ENCODE measurements around the gene NDC80. TPM values are rescaled to one million over a fixed set of nuclear protein-coding genes. Genes with fewer than 3 reads are reported as not detected.
A peak's percentile ranks its signal among the peaks of the same experiment; 100 is the strongest.

Gene NDC80
- total and polyA plus RNA-seq, 9 of the 15 experiments (the other 6 are each of a cell fraction or from before 2014, with no cell fraction given), result 65.2 to 97.9 (median 83.3) TPM

- TF ChIP-seq ZBTB7A (IDR thresholded peaks at IDR 0.05; ENCODE audit: borderline replicate concordance, control insufficient read depth, low read depth, low read length) (no peak), ATF1 (CRISPR knock-in tag; IDR thresholded peaks at IDR 0.05) (no peak), ATF1 (tag; IDR thresholded peaks at IDR 0.05) (no peak), MED1 (CRISPR knock-in tag; IDR thresholded peaks at IDR 0.05; ENCODE audit: borderline replicate concordance) (peak; percentile 96; the same call in 1 of the 2 replicates), FIP1L1 (IDR thresholded peaks at IDR 0.05; ENCODE audit: low read depth, low read length, poor library complexity, severe bottlenecking) (peak; percentile 4), HMGN3 (IDR thresholded peaks at IDR 0.05; ENCODE audit: borderline replicate concordance, extremely low read depth, insufficient read length, low read depth, low read length) (no peak), HSF4 (CRISPR knock-in tag; IDR thresholded peaks at IDR 0.05; ENCODE audit: borderline replicate concordance) (peak; percentile 42; the same call in 1 of the 2 replicates), HMBOX1 (IDR thresholded peaks at IDR 0.05) (no peak), ELK1 (CRISPR knock-in tag; IDR thresholded peaks at IDR 0.05) (no peak), ASH1L (IDR thresholded peaks at IDR 0.05; ENCODE audit: borderline replicate concordance, low read depth, partially characterized antibody) (no peak), NFE2L1 (tag; IDR thresholded peaks at IDR 0.05; ENCODE audit: borderline replicate concordance, low read depth) (no peak), MEF2D (tag; conservative IDR thresholded peaks at IDR 0.05; ENCODE audit: low read depth) (no peak), ZKSCAN3 (CRISPR knock-in tag; IDR thresholded peaks at IDR 0.05) (no peak), ESRRA (IDR thresholded peaks at IDR 0.05; ENCODE audit: borderline replicate concordance, low read depth) (no peak), POLR2AphosphoS5 (IDR thresholded peaks at IDR 0.05; ENCODE audit: control insufficient read depth, insufficient read depth, low read depth, low read length) (no peak), HNRNPUL1 (IDR thresholded peaks at IDR 0.05; ENCODE audit: low read length) (no peak), RBM34 (IDR thresholded peaks at IDR 0.05; ENCODE audit: borderline replicate concordance, insufficient read depth, low read length) (no peak)
- TF ChIP-seq, protein P1, sequence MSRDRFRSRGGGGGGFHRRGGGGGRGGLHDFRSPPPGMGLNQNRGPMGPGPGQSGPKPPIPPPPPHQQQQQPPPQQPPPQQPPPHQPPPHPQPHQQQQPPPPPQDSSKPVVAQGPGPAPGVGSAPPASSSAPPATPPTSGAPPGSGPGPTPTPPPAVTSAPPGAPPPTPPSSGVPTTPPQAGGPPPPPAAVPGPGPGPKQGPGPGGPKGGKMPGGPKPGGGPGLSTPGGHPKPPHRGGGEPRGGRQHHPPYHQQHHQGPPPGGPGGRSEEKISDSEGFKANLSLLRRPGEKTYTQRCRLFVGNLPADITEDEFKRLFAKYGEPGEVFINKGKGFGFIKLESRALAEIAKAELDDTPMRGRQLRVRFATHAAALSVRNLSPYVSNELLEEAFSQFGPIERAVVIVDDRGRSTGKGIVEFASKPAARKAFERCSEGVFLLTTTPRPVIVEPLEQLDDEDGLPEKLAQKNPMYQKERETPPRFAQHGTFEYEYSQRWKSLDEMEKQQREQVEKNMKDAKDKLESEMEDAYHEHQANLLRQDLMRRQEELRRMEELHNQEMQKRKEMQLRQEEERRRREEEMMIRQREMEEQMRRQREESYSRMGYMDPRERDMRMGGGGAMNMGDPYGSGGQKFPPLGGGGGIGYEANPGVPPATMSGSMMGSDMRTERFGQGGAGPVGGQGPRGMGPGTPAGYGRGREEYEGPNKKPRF (IDR thresholded peaks at IDR 0.05; ENCODE audit: low read depth, low read length), result no peak
- TF ChIP-seq, protein P2, sequence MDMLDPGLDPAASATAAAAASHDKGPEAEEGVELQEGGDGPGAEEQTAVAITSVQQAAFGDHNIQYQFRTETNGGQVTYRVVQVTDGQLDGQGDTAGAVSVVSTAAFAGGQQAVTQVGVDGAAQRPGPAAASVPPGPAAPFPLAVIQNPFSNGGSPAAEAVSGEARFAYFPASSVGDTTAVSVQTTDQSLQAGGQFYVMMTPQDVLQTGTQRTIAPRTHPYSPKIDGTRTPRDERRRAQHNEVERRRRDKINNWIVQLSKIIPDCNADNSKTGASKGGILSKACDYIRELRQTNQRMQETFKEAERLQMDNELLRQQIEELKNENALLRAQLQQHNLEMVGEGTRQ (CRISPR knock-in tag; IDR thresholded peaks at IDR 0.05), result no peak
- TF ChIP-seq, protein P3, sequence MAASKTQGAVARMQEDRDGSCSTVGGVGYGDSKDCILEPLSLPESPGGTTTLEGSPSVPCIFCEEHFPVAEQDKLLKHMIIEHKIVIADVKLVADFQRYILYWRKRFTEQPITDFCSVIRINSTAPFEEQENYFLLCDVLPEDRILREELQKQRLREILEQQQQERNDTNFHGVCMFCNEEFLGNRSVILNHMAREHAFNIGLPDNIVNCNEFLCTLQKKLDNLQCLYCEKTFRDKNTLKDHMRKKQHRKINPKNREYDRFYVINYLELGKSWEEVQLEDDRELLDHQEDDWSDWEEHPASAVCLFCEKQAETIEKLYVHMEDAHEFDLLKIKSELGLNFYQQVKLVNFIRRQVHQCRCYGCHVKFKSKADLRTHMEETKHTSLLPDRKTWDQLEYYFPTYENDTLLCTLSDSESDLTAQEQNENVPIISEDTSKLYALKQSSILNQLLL (CRISPR knock-in tag; IDR thresholded peaks at IDR 0.05; ENCODE audit: borderline replicate concordance), result no peak
- TF ChIP-seq, protein P4, sequence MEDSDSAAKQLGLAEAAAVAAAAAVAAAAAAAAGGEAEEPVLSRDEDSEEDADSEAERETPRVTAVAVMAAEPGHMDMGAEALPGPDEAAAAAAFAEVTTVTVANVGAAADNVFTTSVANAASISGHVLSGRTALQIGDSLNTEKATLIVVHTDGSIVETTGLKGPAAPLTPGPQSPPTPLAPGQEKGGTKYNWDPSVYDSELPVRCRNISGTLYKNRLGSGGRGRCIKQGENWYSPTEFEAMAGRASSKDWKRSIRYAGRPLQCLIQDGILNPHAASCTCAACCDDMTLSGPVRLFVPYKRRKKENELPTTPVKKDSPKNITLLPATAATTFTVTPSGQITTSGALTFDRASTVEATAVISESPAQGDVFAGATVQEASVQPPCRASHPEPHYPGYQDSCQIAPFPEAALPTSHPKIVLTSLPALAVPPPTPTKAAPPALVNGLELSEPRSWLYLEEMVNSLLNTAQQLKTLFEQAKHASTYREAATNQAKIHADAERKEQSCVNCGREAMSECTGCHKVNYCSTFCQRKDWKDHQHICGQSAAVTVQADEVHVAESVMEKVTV (CRISPR knock-in tag; IDR thresholded peaks at IDR 0.05), result no peak
Observed at GRCh38 chr18:2655954-2656236, 84.5 kb downstream of the NDC80 start (continued).

Measured in K562 (cell line).